Measurements from ENCODE around the gene RAB3GAP2. TPM values are rescaled to one million over a fixed set of nuclear protein-coding genes. Genes with fewer than 3 reads are reported as not detected.

RAB3GAP2 gene
- total and polyA plus RNA-seq, 10 of the 15 experiments (the other 5 are each of a cell fraction or from before 2014, with no cell fraction given), result 11.9 to 51.1 (median 24.4) TPM

DNA sequence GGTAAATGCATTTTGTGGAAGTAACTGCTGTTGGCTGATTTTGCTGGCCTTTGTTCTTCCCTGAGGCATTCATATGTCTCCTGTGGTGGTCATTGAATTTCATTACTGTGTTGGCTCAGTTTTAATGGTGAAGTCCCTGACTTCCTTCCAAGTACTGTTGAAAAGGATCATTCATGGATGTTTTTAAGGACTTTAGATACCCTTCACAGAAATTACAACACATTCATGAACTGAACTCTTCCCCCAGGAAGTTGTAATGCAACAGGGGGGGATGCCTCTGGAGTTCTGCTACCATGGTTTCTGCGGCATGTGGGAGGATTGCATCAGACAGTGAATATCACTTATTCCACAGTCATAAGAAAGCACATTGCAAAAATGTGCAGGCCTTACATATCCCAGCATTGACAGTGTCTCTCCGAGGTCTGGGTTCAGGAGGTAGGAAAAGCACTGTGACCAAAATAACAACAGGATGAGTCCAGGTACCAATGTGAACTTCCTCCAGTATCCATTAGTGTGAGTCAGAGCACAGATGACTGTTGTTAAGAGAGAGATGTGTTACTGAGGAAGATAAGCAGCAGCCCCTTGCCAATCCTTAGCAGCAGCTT is 2.1 kb upstream of the RAB3GAP2 start:
- SMC1A ChIA-PET (ENCODE audit: uncharacterized antibody, unreplicated experiment), result interaction anchor here (2.3 to 17.4 kb wide), 2 partner anchors 22 to 57 kb away, joined by 5 to 250 read pairs; no protein-coding TSS in a partner anchor
- Histone ChIP-seq H4K20me1 (ENCODE audit: control insufficient read depth, insufficient read depth) (no peaks in the 10 kb centered on the region), H3K27ac (ENCODE audit: control insufficient read depth, insufficient read depth) (no peak overlapping the region), H3K9ac (ENCODE audit: control insufficient read depth, insufficient read depth, low read length) (no peak overlapping the region), H3K36me3 (ENCODE audit: control insufficient read depth in 2 of 2, insufficient read depth in 2 of 2, low read length in 1 of 2) (no peaks in the 10 kb centered on the region), H3K4me1 (ENCODE audit: control insufficient read depth, insufficient read depth, low read length) (peaks cover 5% of the 10 kb centered on the region; the same call in 1 of the 2 replicates), H3K27me3 (replicated peaks in 1 of 2; ENCODE audit: control insufficient read depth in 2 of 2, insufficient read depth in 2 of 2, low read length in 1 of 2) (peaks cover 0 to 2% of the 10 kb centered on the region in 2 experiments; a peak in 1 of 4 replicates), H3K4me2 (ENCODE audit: control insufficient read depth, insufficient read depth) (no peak overlapping the region), H3K9me3 (replicated peaks; ENCODE audit: control insufficient read depth, insufficient read depth, low read length) (no peaks in the 10 kb centered on the region), H3K79me2 (ENCODE audit: control insufficient read depth, insufficient read depth, low read length) (peaks cover 28% of the 10 kb centered on the region), H3K4me3 (no peak overlapping the region), H2AFZ (ENCODE audit: control insufficient read depth, low read depth, low read length) (no peak overlapping the region)
- POLR2A ChIA-PET, result no interaction called here
- ATAC-seq (no peak), FAIRE-seq (no peak), DNase-seq (ENCODE audit: low read depth, low spot score) (no peak)
- in situ Hi-C loops (cut with MboI) (no loop called here), intact Hi-C loops (cut with micrococcal nuclease; ENCODE audit: unreplicated experiment) (no loop called here)
- TF ChIP-seq SIN3A (IDR thresholded peaks at IDR 0.05; ENCODE audit: low read depth, low read length) (no peak), TARDBP (IDR thresholded peaks at IDR 0.05; ENCODE audit: borderline replicate concordance) (no peak), SUPT20H (IDR thresholded peaks at IDR 0.05; ENCODE audit: borderline replicate concordance, control insufficient read depth, low read depth, low read length) (no peak), CBX3 (IDR thresholded peaks at IDR 0.05; ENCODE audit: borderline replicate concordance, low read depth) (no peak), RAD21 (IDR thresholded peaks at IDR 0.05; ENCODE audit: insufficient read depth, low read depth, low read length) (no peak), IRF4 (IDR thresholded peaks at IDR 0.05; ENCODE audit: low read depth, low read length) (no peak), MYB (IDR thresholded peaks at IDR 0.05; ENCODE audit: borderline replicate concordance, low read depth, low read length) (no peak), RELA (IDR thresholded peaks at IDR 0.05; ENCODE audit: borderline replicate concordance, partially characterized antibody) (no peak), IKZF1 (conservative IDR thresholded peaks at IDR 0.05) (no peak)
- TF ChIP-seq, protein P1, sequence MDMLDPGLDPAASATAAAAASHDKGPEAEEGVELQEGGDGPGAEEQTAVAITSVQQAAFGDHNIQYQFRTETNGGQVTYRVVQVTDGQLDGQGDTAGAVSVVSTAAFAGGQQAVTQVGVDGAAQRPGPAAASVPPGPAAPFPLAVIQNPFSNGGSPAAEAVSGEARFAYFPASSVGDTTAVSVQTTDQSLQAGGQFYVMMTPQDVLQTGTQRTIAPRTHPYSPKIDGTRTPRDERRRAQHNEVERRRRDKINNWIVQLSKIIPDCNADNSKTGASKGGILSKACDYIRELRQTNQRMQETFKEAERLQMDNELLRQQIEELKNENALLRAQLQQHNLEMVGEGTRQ (IDR thresholded peaks at IDR 0.05; ENCODE audit: borderline replicate concordance, low read depth, low read length), result no peak
- CTCF ChIA-PET, result interaction anchor here (1.1 to 1.9 kb wide), 3 partner anchors 55 to 56 kb away, joined by 3 to 6 read pairs (median 4); no protein-coding TSS in a partner anchor
- RAD21 ChIA-PET (ENCODE audit: unreplicated experiment), result interaction anchor here (7.9 kb wide), 1 partner anchor 52 kb away, joined by 189 read pairs; no protein-coding TSS in a partner anchor
- no TSS peak for BruUV-seq (replicated peaks)
- WGBS (ENCODE audit: insufficient coverage, insufficient replicate concordance, low lambda C conversion rate, missing lambda C conversion rate), result 96% methylated on average over 2 of the region's 2 CpGs
